Suprapubic skin (tissue), 4 donors: ENCODE results near the gene MAP2K1. TPM values are rescaled to one million over a fixed set of nuclear protein-coding genes. Genes with fewer than 3 reads are reported as not detected.

Experiments
- DNase-seq, 2 donors: peaks; one replicate each; pipeline ENCODE4 v3.0.0-alpha.2; 2019; ENCODE audit warnings: low spot score in 2 of 2
- H3K27ac ChIP-seq: fragments of 200-600 bp; sonication (generic); one replicate; pipeline ENCODE4 v1.5.1; 2019
- H3K27me3 ChIP-seq: fragments of 200-600 bp; sonication (generic); one replicate; pipeline ENCODE4 v1.5.1; 2019
- H3K36me3 ChIP-seq: fragments of 200-600 bp; sonication (generic); one replicate; pipeline ENCODE4 v1.5.1; 2019
- H3K4me1 ChIP-seq: fragments of 200-600 bp; sonication (generic); one replicate; pipeline ENCODE4 v1.5.1; 2019
- H3K4me3 ChIP-seq: fragments of 200-600 bp; sonication (generic); one replicate; pipeline ENCODE4 v1.5.1; 2019; ENCODE audit warnings: mild to moderate bottlenecking
- H3K9me3 ChIP-seq: fragments of 200-600 bp; sonication (generic); one replicate; pipeline ENCODE4 v1.5.1; 2019
- CTCF ChIP-seq, 2 donors: fragments of 200-600 bp in 1 of 2; fragments of 450-650 bp in 1 of 2; sonication (generic) in 1 of 2; IDR thresholded peaks; one replicate each; pipeline ENCODE4 v1.5.1; 2016 to 2019; ENCODE audit warnings: antibody characterized with exemption in 2 of 2, mild to moderate bottlenecking in 1 of 2, moderate library complexity in 1 of 2
- EP300 ChIP-seq: sonication (generic); formaldehyde crosslinking; IDR thresholded peaks from one replicate; pipeline ENCODE4 v1.6.1; 2017; ENCODE audit warnings: antibody characterized with exemption
- POLR2A ChIP-seq, 2 donors: fragments of 450-650 bp; IDR thresholded peaks; one replicate each; pipeline ENCODE4 v1.6.1; 2017; ENCODE audit warnings: antibody characterized with exemption in 2 of 2, mild to moderate bottlenecking in 2 of 2, moderate library complexity in 2 of 2
- POLR2AphosphoS5 ChIP-seq, 3 donors: sonication (generic); formaldehyde crosslinking; IDR thresholded peaks; one replicate each; pipeline ENCODE4 v1.6.1; 2017; ENCODE audit warnings: antibody characterized with exemption in 3 of 3
- WGBS: methylation state at CpG from one replicate; pipeline ENCODE4 v1.1.5; 2018; 5-methylcytosine and 5-hydroxymethylcytosine counted together
- total RNA-seq, 4 donors: library from RNA; depleted of rRNA; stranded (reverse); fragments of >200 nt; gene quantifications; one replicate each; pipeline ENCODE4 v1.1.0, GENCODE V29; 2016

Gene MAP2K1
- total RNA-seq, 4 donors from 2014 or later = 23.6 to 31.0 (median 27.9) TPM

- peaks cover 12% of the 10 kb centered on the region for H3K4me1 ChIP-seq
- WGBS = 92% methylated on average over 3 of the region's 3 CpGs
- H3K27ac ChIP-seq = no peak overlapping the region
- H3K4me3 ChIP-seq = no peak overlapping the region
- H3K36me3 ChIP-seq = peaks cover 77% of the 10 kb centered on the region
- no peaks in the 10 kb centered on the region for H3K9me3 ChIP-seq
- no peak for DNase-seq
- no peak for TF ChIP-seq POLR2A (IDR thresholded peaks at IDR 0.05)
- TF ChIP-seq EP300 = no peak
- TF ChIP-seq CTCF (IDR thresholded peaks at IDR 0.05) = no peak
- no peak for TF ChIP-seq POLR2AphosphoS5 (IDR thresholded peaks at IDR 0.05)
- H3K27me3 ChIP-seq = no peaks in the 10 kb centered on the region
Measured at GRCh38 chr15:66491846-66492245, 105.1 kb downstream of the MAP2K1 start.

GRCh38 chr15:66494262-66494661 lies 107.5 kb downstream of the MAP2K1 start:
- no peaks in the 10 kb centered on the region for H3K27me3 ChIP-seq
- H3K9me3 ChIP-seq = no peaks in the 10 kb centered on the region
- no peak for TF ChIP-seq POLR2AphosphoS5 (IDR thresholded peaks at IDR 0.05)
- no peak for TF ChIP-seq CTCF (IDR thresholded peaks at IDR 0.05)
- TF ChIP-seq EP300 = no peak
- TF ChIP-seq POLR2A (IDR thresholded peaks at IDR 0.05) = no peak
- H3K4me3 ChIP-seq = no peak overlapping the region
- DNase-seq = no peak
- WGBS = 78% methylated on average over 2 of the region's 2 CpGs
- peaks cover 24% of the 10 kb centered on the region for H3K4me1 ChIP-seq
- H3K27ac ChIP-seq = no peak overlapping the region
- H3K36me3 ChIP-seq = peaks cover 62% of the 10 kb centered on the region

- H3K36me3 ChIP-seq = peaks cover 67% of the 10 kb centered on the region
- H3K4me1 ChIP-seq = peaks cover 26% of the 10 kb centered on the region
- peak overlapping the region; percentile 73 for H3K4me3 ChIP-seq
- WGBS = 19% methylated on average over 17 of the region's 17 CpGs
- TF ChIP-seq POLR2A (IDR thresholded peaks at IDR 0.05) (no peak), POLR2AphosphoS5 (IDR thresholded peaks at IDR 0.05) (no peak), EP300 (no peak), CTCF (IDR thresholded peaks at IDR 0.05) (no peak)
- H3K9me3 ChIP-seq = no peaks in the 10 kb centered on the region
- H3K27ac ChIP-seq = peak overlapping the region; percentile 85
- no peaks in the 10 kb centered on the region for H3K27me3 ChIP-seq
- no peak for DNase-seq
Measured at GRCh38 chr15:66496951-66497501, 110.3 kb downstream of the MAP2K1 start.

GRCh38 chr15:66497502-66498455 lies 111.1 kb downstream of the MAP2K1 start, which contains the start of gene SNAPC5:
SNAPC5 (minus strand) TSS chr15:66497762; CDS start chr15:66497731, 31 bp downstream.
- H3K27me3 ChIP-seq = no peaks in the 10 kb centered on the region
- WGBS = 15% methylated on average over 19 of the region's 43 CpGs
- TF ChIP-seq POLR2A (IDR thresholded peaks at IDR 0.05) (peak in 1 of 2 donors; percentile 52), EP300 (no peak), POLR2AphosphoS5 (IDR thresholded peaks at IDR 0.05) (peak in 2 of 3 donors; percentile 94 to 96), CTCF (IDR thresholded peaks at IDR 0.05) (peak; percentile 82 to 98)
- H3K36me3 ChIP-seq = peaks cover 69% of the 10 kb centered on the region
- peaks cover 33% of the 10 kb centered on the region for H3K4me1 ChIP-seq
- DNase-seq = peak; percentile 98
- peak within 1 kb of the TSS; percentile 73 for H3K4me3 ChIP-seq
- H3K9me3 ChIP-seq = no peaks in the 10 kb centered on the region
- peak within 1 kb of the TSS; percentile 85 for H3K27ac ChIP-seq
